ENCODE data around the gene PIK3C3.
A peak's percentile ranks its signal among the peaks of the same experiment; 100 is the strongest.

Gene PIK3C3

DNA sequence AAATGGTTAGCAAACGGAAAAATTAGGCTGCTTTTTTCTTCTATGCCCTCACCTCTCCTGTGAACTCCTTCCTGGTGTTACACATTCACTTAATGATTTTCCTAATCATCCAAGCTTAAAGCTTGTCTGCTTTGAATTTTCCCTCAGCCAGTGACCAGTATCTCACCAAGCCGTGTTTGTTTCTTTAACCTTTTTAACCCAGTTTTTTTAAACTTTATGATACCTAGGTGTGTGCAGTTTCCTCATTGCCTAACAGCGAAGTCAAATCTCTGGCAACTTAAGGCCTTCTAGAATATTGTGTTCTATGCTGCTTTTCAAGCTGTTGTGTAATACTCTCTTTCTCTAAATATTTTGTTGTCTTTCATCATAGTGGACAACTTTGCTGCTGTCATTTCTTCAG is 113.0 kb downstream of the PIK3C3 start (continued):
- no peak for TF ChIP-seq POU6F1 (CRISPR knock-in tag; IDR thresholded peaks at IDR 0.05; ENCODE audit: borderline replicate concordance, low read depth)

DNA sequence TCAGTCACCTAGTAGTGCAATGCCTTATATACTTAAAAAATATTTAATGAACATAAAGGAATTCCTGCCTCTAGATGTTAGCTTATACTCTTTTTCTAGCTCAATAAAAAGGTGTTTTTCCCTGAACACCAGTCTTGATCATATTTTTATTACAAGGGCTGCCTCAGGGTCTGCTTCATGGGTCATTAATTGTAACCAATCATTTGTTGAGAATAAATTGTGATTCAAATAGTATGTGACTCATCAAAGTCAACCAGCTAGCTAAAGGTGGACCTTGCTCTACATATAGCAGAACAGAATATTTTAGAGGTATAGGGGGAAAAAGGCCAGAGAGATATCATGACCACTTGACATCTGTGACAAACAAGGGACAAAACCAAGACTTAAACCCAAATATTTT is 114.0 kb downstream of the PIK3C3 start:
- ATAC-seq, result no peak
- no peak for TF ChIP-seq ZC3H10 (CRISPR knock-in tag; IDR thresholded peaks at IDR 0.05)
- no peak for TF ChIP-seq POU6F1 (CRISPR knock-in tag; IDR thresholded peaks at IDR 0.05; ENCODE audit: borderline replicate concordance, low read depth)
- no peak for TF ChIP-seq ESRRG (CRISPR knock-in tag; IDR thresholded peaks at IDR 0.05)
- no peak for TF ChIP-seq BACH2 (CRISPR knock-in tag; IDR thresholded peaks at IDR 0.05; ENCODE audit: borderline replicate concordance)
- TF ChIP-seq ZNF70 (CRISPR knock-in tag; IDR thresholded peaks at IDR 0.05), result no peak
- TF ChIP-seq ZNF8 (CRISPR knock-in tag; IDR thresholded peaks at IDR 0.05), result no peak
- no peak for TF ChIP-seq RARB (CRISPR knock-in tag; IDR thresholded peaks at IDR 0.05)
- TF ChIP-seq ZFP3 (CRISPR knock-in tag; IDR thresholded peaks at IDR 0.05), result no peak
- TF ChIP-seq PPARA (CRISPR knock-in tag; IDR thresholded peaks at IDR 0.05; ENCODE audit: borderline replicate concordance), result no peak
- TF ChIP-seq SNAI2 (CRISPR knock-in tag; IDR thresholded peaks at IDR 0.05), result no peak

DNA sequence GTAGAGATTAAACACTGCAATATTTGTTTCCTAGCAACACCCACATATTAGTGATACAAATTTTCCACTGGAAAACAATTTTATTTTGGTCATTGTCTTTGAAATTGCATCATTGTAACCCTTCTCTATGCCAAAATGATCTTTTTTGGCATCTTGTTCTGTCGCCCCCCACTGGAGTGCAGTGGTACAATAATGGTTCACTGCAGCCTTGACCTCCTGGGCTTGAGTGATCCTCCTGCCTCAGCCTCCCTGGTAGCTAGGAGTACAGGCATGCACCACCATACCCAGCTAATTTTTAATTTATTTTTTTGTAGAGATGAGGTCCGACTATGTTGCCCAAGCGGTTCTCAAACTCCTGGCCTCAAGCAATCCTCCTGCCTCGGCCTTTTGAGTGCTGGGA is 117.4 kb downstream of the PIK3C3 start:
- ATAC-seq, result no peak
- TF ChIP-seq PPARA (CRISPR knock-in tag; IDR thresholded peaks at IDR 0.05; ENCODE audit: borderline replicate concordance) (no peak), ZC3H10 (CRISPR knock-in tag; IDR thresholded peaks at IDR 0.05) (no peak)
- TF ChIP-seq, protein P1, sequence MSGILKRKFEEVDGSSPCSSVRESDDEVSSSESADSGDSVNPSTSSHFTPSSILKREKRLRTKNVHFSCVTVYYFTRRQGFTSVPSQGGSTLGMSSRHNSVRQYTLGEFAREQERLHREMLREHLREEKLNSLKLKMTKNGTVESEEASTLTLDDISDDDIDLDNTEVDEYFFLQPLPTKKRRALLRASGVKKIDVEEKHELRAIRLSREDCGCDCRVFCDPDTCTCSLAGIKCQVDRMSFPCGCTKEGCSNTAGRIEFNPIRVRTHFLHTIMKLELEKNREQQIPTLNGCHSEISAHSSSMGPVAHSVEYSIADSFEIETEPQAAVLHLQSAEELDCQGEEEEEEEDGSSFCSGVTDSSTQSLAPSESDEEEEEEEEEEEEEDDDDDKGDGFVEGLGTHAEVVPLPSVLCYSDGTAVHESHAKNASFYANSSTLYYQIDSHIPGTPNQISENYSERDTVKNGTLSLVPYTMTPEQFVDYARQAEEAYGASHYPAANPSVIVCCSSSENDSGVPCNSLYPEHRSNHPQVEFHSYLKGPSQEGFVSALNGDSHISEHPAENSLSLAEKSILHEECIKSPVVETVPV (CRISPR knock-in tag; IDR thresholded peaks at IDR 0.05), result no peak

GRCh38 chr18:42074704-42075103 is 119.7 kb downstream of the PIK3C3 start:
- TF ChIP-seq, protein P2, sequence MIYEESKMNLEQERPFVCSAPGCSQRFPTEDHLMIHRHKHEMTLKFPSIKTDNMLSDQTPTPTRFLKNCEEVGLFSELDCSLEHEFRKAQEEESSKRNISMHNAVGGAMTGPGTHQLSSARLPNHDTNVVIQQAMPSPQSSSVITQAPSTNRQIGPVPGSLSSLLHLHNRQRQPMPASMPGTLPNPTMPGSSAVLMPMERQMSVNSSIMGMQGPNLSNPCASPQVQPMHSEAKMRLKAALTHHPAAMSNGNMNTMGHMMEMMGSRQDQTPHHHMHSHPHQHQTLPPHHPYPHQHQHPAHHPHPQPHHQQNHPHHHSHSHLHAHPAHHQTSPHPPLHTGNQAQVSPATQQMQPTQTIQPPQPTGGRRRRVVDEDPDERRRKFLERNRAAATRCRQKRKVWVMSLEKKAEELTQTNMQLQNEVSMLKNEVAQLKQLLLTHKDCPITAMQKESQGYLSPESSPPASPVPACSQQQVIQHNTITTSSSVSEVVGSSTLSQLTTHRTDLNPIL (CRISPR knock-in tag; IDR thresholded peaks at IDR 0.05; ENCODE audit: low read depth), result no peak
- no peak for TF ChIP-seq ZNF70 (CRISPR knock-in tag; IDR thresholded peaks at IDR 0.05)
- no peak for TF ChIP-seq RARB (CRISPR knock-in tag; IDR thresholded peaks at IDR 0.05)
- TF ChIP-seq BACH2 (CRISPR knock-in tag; IDR thresholded peaks at IDR 0.05; ENCODE audit: borderline replicate concordance), result no peak
- no peak for TF ChIP-seq ZFP3 (CRISPR knock-in tag; IDR thresholded peaks at IDR 0.05)
- TF ChIP-seq, protein P3, sequence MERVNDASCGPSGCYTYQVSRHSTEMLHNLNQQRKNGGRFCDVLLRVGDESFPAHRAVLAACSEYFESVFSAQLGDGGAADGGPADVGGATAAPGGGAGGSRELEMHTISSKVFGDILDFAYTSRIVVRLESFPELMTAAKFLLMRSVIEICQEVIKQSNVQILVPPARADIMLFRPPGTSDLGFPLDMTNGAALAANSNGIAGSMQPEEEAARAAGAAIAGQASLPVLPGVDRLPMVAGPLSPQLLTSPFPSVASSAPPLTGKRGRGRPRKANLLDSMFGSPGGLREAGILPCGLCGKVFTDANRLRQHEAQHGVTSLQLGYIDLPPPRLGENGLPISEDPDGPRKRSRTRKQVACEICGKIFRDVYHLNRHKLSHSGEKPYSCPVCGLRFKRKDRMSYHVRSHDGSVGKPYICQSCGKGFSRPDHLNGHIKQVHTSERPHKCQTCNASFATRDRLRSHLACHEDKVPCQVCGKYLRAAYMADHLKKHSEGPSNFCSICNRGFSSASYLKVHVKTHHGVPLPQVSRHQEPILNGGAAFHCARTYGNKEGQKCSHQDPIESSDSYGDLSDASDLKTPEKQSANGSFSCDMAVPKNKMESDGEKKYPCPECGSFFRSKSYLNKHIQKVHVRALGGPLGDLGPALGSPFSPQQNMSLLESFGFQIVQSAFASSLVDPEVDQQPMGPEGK (CRISPR knock-in tag; IDR thresholded peaks at IDR 0.05; ENCODE audit: borderline replicate concordance), result no peak
- TF ChIP-seq ESRRG (CRISPR knock-in tag; IDR thresholded peaks at IDR 0.05), result no peak
- no peak for TF ChIP-seq GLIS3 (CRISPR knock-in tag; IDR thresholded peaks at IDR 0.05)
- ATAC-seq, result no peak

DNA sequence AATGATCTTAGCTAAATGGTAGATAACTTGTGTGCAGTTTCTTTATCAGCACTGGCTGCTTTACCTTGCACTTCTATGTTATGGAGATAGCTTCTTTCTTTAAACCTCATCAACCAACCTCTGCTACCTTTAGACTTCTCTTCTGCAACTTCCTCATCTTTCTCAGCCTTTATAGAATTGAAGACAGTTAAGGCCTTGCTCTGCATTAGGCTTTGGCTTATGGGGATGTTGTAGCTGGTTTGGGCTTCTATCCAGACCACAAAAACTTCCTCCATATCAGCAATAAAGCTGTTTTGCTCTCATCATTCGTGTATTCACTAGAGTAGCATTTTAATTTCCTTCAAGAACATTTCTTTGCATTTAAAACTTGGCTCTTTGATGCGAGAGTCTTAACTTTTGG is 123.7 kb downstream of the PIK3C3 start:
- no peak for ATAC-seq
- TF ChIP-seq ZFP3 (CRISPR knock-in tag; IDR thresholded peaks at IDR 0.05), result 0 out of 2 replicates have a peak, but pooled peaks have one; percentile 32
- no peak for TF ChIP-seq PPARA (CRISPR knock-in tag; IDR thresholded peaks at IDR 0.05; ENCODE audit: borderline replicate concordance)

GRCh38 chr18:42080340-42080739 is 125.3 kb downstream of the PIK3C3 start:
- ATAC-seq, result no peak
- TF ChIP-seq, protein P2 (CRISPR knock-in tag; IDR thresholded peaks at IDR 0.05; ENCODE audit: low read depth), result no peak
- TF ChIP-seq ISL1 (CRISPR knock-in tag; IDR thresholded peaks at IDR 0.05) (no peak), POU6F1 (CRISPR knock-in tag; IDR thresholded peaks at IDR 0.05; ENCODE audit: borderline replicate concordance, low read depth) (no peak), GLIS3 (CRISPR knock-in tag; IDR thresholded peaks at IDR 0.05) (no peak), RARB (CRISPR knock-in tag; IDR thresholded peaks at IDR 0.05) (no peak), CSDC2 (CRISPR knock-in tag; IDR thresholded peaks at IDR 0.05) (no peak)
- TF ChIP-seq, protein P3 (CRISPR knock-in tag; IDR thresholded peaks at IDR 0.05; ENCODE audit: borderline replicate concordance), result no peak
